NCI-H1436 treated with DMSO at 0.1 percent for 48 hours (cell line): ENCODE results near the gene SSBP3.

Experiments
- DNase-seq: peaks from one replicate; lab custom pipeline; 2025; lab: John Stamatoyannopoulos, UW

SSBP3 gene

DNA sequence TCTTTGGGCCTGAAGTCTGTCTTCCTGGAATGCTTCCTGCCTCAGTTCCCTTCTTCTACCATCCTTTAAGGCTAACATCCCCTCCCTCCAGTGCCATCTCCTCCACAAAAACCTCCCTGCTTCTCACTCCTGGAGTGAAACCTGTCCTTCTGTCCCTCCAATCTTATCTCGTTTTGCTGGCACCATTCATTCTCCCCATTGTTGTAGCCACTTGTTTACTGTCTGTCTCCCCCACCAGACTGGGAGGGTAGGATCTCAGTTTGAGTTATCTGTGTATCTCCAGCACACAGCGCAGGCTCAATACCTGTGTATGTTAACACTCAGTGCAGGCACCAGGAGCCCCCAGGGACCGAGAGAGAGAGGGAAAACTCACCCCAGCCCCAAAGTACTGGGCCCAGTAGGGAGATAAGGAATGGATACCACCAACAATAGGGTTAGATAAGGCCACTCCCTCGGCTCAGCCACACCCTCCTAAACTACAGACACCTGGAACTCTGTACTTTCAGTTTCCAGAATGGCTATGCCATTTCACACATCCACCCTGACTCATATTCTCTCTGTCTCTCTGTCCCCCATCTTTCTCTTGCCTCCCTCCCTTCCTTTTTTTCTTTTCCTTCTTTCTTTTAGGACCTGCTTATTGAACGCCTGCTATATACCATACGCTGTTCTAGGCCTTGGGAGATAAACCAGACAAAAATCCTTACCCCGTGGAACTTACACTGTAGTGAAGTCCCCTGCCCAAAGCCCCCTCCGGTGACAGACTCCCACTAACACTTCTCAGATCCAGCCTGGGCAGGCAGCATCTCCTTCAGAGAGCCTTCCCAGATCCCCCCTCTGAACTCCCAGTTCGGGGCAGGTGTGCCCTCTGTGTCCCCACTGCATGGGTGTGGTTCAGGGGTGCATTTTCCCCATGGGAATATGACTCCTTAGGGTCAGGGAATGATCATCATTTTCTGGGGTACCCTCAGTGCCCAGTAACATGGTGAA, 3.3 kb upstream of the SSBP3 start:
- no peak for DNase-seq

DNA sequence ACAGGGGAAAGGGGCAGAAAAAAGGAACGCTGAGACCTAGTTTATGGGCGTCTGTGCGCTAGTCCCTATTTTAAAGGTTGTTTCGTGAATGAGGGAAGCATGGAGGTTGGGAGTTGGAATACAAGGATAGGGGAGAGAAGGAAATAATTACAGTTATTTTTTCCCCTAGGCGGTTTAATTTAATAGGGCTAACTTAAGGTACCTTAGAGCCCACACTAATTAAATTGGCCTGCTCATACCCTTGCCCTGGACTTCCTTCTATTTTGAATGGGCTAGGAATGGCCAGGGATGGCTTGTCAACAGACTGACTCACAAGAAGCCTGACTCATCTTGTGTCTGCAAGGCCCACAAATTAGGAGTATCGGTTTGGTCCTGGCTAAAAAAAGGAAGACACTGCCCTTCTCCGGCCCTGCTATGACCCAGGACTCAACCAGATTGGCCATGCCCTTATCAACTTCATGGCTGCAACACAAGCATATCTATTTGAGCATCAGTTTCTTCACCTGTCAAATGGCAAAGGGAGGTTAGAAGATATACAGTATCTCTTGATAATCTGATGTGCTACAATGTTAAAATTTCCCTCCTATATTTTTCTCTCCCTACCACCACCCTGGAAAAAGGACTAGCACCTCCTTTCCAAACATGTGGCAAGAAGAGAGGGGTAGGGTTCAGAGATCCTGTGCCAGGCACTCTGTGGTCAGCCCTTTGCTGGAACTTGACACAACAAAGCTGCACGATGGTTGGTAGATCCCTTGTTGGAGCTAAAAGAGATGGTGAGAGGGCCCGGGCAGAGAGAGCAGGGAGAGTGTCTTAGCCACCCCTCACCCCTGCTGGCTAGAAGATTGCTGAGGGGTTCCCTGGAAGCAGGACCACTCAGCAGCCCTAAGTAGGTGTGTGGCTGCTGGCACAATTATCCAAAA, 2.2 kb upstream of the SSBP3 start:
- DNase-seq, result no peak

- DNase-seq, result peak; percentile 75
These were observed 1.4 kb upstream of the SSBP3 start for GRCh38 chr1:54407404-54408146.

- no peak for DNase-seq
These were observed 885 bp upstream of the SSBP3 start for GRCh38 chr1:54407154-54407403.

DNA sequence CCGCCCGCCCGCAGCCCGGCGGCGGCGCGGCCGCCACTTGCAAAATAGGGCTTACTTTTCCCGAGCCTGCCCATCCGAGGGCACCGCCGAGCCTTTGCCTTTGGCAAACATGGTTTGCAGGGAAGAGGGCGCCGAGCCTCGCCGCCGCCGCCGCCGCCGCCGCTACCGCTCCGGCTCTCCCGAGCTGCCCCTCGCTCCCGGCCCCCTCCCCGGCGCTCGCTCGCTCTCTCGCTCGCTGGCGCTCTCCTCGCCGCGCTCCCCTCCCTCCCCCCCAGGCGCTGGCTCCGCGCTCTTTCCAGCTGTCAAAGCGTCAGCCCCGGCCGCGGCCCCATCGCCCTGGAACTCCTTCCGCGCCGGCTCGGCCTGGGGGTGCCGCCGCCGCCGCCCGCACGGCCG, 298 bp downstream of the SSBP3 start:
- no peak for DNase-seq

- no peak for DNase-seq
These were observed 976 bp downstream of the SSBP3 start for GRCh38 chr1:54404939-54405897.

GRCh38 chr1:54404263-54404662, 1.9 kb downstream of the SSBP3 start:
- DNase-seq, result no peak

DNA sequence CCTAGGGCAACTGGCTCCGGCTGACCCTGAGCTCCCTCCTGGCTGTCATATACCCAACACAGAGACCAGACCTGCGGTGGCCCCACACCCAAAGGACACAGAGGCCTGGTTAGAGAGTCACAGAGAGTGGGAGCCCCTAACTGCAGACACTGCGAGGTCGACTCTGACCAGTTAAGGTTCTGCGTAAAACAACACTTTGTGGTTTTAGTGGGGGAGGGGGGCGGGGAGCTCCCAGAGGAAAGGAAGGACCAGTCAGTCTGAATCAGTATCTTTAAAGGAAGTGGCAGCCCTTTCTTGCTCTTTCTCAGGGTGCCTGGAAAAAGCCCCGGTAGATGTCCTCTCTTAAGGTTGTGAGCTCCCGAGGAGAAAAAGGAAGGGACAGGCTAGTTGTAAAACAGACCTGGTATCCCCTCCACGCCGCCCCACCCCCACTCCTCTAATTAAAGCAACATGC, 2.4 kb downstream of the SSBP3 start:
- no peak for DNase-seq

DNA sequence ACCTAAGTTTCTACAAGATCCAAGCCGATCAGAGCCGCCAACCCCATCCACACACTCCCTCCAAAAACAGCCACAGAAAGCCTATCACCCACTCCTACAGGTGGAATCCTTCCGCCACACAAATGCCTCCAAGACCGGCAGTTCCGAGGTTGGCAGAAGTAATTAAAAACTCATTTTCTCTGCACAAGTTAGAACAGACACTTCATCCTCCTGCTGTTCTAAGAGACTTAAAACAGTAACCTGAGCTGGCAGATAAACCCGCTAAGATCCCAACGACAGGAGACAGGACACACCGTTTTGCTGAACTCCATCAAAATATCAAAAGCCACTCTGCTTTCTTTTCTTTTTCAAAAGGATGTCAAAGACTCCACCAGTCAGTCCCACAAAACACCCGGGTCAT, 2.8 kb downstream of the SSBP3 start:
- DNase-seq, result no peak

DNA sequence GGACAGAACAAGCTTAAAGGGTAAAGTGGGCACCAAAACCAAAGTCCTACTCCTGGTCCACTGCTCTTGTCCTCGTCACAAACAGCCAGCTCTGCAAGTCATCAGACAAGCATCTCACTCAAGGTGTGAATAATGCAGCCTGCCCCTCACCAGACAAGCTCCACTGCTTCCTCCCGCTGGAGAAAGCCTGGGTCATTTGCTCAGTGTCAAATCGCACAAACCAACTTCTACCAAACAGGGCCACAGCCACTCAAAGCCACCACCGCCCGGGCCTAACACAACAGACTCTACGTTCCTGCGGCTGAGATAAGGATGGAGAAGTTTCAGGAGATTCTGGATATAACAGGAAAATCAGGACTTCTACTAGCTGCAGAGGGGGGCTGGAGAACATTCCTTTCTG, 3.3 kb downstream of the SSBP3 start:
- no peak for DNase-seq

DNA sequence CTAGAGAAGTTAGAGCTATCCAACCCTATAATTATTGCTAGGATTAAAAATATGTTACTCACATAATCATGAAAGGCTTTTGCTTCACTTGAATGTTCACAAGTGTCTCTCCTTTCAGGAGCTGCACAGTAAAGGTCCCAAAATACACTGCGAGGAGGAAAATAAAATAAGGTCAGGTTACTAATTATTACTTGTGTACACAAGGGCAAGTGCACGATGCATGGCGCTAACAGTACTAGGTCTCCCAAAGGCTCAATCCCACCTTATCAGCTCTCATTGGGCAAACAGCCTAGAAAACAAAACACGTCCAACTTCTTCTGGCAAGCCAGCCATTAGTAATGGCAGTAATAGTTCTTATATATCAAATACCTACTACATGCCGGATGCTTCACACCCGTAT, 4.4 kb downstream of the SSBP3 start:
- peak; percentile 76 for DNase-seq

- no peak for DNase-seq
These were observed 5.9 kb downstream of the SSBP3 start for GRCh38 chr1:54400329-54400728.

- no peak for DNase-seq
These were observed 6.4 kb downstream of the SSBP3 start for GRCh38 chr1:54399765-54400164.

DNA sequence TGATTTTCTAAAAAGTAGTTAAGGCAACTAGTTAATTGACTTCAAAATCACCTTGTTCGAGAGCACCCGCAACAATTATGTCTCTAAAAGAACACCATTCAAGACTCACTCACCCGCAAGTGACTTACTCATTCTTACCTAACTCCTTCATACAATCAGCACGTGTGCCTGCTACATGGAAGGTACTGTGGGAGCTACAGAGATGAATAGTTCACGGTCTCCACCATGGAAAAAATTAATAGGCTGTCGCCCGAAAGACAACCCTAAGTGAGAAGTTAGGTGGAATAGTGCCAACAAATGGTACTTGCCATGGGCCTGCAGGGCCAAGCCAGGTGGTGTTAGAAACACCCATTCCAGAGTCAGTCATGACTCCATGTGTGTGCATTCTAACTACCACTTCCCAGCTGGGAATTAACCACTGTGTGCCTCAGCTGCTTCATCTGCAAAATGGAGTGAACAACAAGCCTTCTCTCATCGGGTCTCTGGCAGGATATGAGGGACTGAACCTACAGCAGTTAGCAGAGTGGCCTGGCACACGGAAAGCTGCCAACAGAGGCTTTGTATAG, 7.1 kb downstream of the SSBP3 start:
- DNase-seq, result no peak

DNA sequence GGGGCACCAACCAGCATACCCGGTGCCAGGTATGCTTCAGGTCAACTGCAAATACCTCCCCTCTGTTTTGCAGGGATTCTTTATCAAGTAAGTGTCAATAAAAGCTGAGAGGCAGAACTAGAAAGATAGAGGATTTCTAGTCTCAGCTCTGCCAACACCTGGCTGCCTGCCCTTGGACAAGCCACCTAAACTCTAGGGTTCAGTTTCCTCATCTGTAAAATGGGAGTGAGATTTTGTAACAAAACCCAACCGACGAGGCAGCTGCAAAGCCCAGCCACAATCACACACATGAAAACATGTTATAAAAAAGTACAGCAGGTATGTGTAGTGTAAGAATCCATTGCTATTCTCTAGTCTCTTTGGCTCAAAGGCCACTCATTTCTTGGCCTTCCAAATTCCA, 8.2 kb downstream of the SSBP3 start:
- DNase-seq, result no peak

DNA sequence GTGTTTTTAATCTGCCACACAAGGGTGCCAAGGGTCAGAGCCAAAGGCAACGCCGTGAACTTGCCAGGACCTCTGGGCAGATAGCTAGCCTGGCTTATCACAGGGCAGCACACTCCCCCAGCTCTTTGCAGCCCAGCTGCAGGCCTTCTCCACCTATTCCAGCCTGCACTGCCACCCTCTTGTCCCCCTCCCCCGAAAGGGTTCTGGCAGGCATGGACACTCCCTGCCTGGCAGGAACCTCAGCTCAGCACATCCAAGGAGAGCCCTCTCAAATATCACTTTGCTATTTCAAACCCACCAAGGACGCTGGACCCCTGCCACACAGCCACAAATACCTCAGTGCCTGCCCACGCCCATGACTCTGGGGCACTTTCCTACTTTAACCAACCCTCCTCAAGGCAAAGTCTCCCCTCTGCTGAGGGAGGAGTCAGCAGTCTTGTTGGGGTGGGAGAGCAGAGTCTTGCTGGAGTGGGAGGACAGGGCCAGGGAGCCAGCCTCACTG, 9.1 kb downstream of the SSBP3 start:
- DNase-seq, result no peak

DNA sequence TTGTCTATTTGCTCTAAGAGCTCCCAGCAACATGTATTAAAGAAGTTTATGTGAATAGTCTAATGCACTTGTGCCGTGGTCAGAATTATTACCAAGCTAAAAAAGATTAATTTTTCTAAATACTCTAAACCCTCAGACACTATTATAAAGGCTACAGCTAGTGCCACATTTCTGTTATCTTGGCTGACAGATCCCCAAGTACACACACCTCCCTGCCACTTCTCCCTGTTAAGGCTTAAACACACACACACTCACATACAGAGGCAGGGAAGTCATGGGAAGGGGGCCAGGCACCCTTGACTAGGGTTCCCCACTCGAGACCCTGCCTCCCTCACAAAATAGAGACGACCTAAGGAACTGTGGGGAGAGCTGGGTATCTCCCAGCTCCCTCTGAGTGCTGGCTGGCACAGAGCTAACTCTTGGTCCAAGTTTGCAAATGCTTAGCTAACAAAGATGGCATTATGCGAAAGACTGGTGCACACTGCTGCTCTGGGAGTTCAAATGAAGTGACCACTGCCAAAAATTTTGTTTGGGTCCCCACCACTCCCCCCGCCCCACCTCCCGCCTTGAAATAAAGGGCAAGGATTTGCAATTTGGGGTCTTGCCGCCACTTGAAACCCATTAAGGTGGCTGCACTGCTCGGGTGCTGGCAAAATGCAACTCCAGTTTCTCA, 9.8 kb downstream of the SSBP3 start:
- DNase-seq, result no peak

DNA sequence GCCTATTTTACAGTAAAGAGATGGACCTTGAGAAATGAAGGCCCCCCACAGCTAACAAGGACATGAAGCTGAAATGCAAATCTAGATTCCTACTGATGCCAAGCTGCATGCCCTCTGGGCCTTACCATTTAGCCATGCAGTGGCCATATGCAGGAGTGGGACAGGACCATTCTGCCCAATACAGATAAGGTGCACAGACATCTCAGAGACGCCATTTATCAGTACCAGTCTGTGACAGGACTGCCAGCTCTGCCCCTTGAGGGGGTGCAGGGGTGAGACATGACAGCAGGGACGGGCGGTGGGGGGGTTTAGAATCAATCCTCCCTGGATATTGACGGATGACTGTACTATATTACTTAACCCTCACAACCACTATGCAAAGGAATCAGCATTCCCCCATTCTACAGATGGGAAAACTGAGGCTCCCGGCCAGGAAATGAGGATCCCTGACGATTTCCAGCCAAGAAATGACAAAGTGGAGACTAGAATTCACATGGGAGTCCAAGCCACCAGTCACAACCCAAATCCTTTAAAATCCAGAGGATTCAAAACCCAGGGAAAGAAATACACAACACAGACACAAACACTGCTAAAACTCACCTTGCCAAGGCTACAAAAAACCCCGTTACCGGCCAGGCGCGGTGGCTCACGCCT, 10.8 kb downstream of the SSBP3 start:
- no peak for DNase-seq

DNA sequence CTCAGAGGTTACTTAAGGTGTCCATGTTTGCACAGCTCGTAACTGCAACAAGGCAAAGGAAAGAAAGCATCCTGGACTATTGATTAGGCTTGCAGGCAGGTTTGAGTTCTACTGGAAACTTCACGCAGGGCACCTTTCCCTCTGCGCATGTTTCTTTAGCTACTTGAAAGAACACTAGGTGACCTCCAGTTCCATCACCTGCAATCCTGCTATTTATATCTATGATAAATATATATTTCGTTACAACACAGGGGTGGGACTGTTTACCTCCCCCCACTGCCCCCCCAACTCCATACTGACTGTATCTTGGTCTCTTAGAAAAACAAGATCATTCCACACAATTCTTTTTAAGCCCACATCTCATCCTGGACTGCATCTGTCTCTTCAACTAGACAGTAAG, 12.1 kb downstream of the SSBP3 start:
- DNase-seq, result no peak

- no peak for DNase-seq
These were observed 13.8 kb downstream of the SSBP3 start for GRCh38 chr1:54392401-54392800.
